ENCODE results near the gene CARD16.

The CARD16 gene

GRCh38 chr11:105033343-105033742 lies 11.8 kb downstream of the CARD16 start:
- peaks cover 36% of the 10 kb centered on the region for H3K36me3 Mint-ChIP-seq
- H3K27ac Mint-ChIP-seq: peak overlapping the region; percentile 89
- H3K27me3 Mint-ChIP-seq: no peaks in the 10 kb centered on the region
- no peak for ATAC-seq
- H3K9me3 Mint-ChIP-seq: no peaks in the 10 kb centered on the region
- H3K4me1 Mint-ChIP-seq: peaks cover 40% of the 10 kb centered on the region
- peak overlapping the region; percentile 81 for H3K4me3 Mint-ChIP-seq

DNA sequence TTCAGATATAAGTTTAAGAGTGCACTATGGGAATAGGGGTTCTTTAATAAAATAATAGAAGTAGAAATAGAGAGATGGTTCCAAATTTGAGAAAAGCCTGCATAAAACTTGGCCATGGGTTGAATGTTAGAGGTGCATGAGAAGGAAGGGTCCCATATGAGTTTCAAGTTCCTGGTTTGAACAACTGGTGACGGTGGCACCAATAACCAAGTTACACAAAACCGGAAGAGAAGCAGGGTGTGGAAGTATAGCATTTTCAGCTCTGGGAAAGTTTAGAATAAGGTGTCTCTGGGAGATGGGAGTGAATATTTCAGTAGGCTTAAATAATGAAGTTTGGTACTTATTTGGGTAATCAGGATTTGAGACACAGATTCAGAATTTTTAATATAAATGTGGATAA lies 12.6 kb downstream of the CARD16 start:
- H3K4me1 Mint-ChIP-seq: peaks cover 41% of the 10 kb centered on the region
- no peaks in the 10 kb centered on the region for H3K9me3 Mint-ChIP-seq
- no peaks in the 10 kb centered on the region for H3K27me3 Mint-ChIP-seq
- H3K4me3 Mint-ChIP-seq: peak overlapping the region; percentile 81
- H3K27ac Mint-ChIP-seq: peak overlapping the region; percentile 89
- peaks cover 33% of the 10 kb centered on the region for H3K36me3 Mint-ChIP-seq
- ATAC-seq: no peak

GRCh38 chr11:105027678-105028077 lies 17.5 kb downstream of the CARD16 start:
- H3K9me3 Mint-ChIP-seq: no peaks in the 10 kb centered on the region
- peak overlapping the region; percentile 28 for H3K27ac Mint-ChIP-seq
- peak overlapping the region; percentile 36 for H3K4me3 Mint-ChIP-seq
- peaks cover 60% of the 10 kb centered on the region for H3K36me3 Mint-ChIP-seq
- ATAC-seq: no peak
- peaks cover 38% of the 10 kb centered on the region for H3K4me1 Mint-ChIP-seq
- no peaks in the 10 kb centered on the region for H3K27me3 Mint-ChIP-seq

DNA sequence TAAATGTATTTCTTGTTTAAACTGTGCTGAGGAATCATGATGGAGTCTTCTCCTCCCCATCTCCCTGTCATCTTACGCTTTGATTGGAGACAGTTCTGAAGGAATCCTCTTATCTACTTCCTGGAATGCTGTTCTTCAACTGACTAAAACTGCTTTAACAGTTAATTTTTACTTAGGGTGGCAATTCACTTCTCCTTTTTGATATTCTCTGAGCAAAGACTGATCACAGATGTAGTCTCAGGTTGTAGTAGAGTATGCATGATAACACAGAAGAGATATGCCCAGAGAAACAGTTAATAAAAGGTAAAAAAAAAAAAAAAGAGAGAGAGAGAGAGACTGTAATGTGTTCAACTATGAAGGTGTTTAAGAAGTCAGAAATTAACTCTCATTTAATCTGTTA lies 20.7 kb downstream of the CARD16 start:
- Mint-ChIP-seq H3K4me1 (peaks cover 38% of the 10 kb centered on the region), H3K36me3 (peaks cover 45% of the 10 kb centered on the region), H3K27me3 (no peaks in the 10 kb centered on the region), H3K4me3 (no peak overlapping the region), H3K9me3 (no peaks in the 10 kb centered on the region), H3K27ac (peak overlapping the region; percentile 19)
- ATAC-seq: no peak

DNA sequence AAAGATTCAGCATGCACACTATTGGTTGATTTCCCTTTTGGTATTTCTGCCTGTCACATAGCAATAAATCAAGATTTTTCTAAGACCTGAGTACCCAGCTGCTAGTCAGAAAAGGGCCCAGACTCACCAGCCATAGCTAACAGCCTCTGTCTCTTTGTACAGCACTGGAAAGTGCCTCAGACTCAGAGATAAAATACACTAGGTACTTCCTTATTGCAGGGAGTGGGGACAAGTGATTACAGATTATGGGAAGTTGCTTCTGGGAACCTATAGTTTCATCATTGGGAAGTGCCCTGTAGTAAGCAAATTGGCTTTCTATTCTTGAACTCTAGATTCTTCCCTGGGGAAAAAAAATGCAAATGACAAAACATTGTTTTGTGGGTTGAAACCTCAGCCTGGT lies 22.1 kb downstream of the CARD16 start, which contains the start of gene CASP5:
CASP5 (minus strand) TSS at position 166 of the 400 bp plus-strand sequence; CDS start at position 134, 32 bp downstream.
- H3K36me3 Mint-ChIP-seq: peaks cover 35% of the 10 kb centered on the region
- H3K4me3 Mint-ChIP-seq: no peak within 1 kb of the TSS
- no peak for ATAC-seq
- H3K27me3 Mint-ChIP-seq: no peaks in the 10 kb centered on the region
- no peaks in the 10 kb centered on the region for H3K9me3 Mint-ChIP-seq
- H3K27ac Mint-ChIP-seq: peak within 1 kb of the TSS; percentile 19
- H3K4me1 Mint-ChIP-seq: peaks cover 38% of the 10 kb centered on the region

DNA sequence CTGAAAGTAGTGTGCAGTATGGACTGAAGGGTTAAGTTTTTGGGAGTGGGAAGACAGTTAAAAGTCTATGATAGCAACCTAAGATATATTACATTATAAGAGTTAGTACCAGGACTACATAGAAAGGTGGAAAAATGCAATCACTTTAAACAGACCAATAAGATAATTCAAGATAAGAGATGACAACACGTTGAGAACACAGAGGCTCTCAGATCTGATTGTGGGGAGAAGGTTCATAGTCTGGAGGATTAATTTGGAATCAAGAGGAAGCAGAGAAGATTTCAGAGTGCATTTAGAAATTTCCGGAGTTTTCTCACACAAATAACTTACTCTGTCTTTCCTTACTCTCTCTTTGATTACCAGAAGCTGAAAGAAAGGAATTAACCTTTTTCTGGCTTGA lies 22.6 kb downstream of the CARD16 start:
- H3K27me3 Mint-ChIP-seq: no peaks in the 10 kb centered on the region
- H3K4me3 Mint-ChIP-seq: no peak overlapping the region
- H3K36me3 Mint-ChIP-seq: peaks cover 30% of the 10 kb centered on the region
- H3K27ac Mint-ChIP-seq: no peak overlapping the region
- H3K9me3 Mint-ChIP-seq: no peaks in the 10 kb centered on the region
- no peak for ATAC-seq
- H3K4me1 Mint-ChIP-seq: peaks cover 33% of the 10 kb centered on the region

GRCh38 chr11:105007463-105007862 lies 37.7 kb downstream of the CARD16 start:
- H3K9me3 Mint-ChIP-seq: no peaks in the 10 kb centered on the region
- ATAC-seq: no peak

DNA sequence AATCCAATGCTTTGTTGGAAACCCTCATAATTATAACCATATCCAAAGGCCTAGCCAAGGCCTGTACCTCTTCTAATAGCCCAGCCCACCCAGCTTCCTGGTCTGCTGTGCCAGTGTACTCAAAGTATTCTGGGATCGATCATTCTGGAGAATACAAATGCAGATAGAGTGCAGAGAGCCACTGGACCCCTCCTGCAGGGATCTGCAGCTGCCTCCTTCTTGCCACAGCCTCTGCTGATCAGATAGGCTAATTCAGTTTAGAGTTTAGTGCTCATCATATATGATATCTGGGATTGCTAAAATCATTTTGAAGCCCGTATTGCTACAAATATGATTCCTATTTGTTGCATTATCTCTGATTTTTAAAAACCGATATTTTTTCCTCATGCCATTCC lies 39.7 kb downstream of the CARD16 start:
- H3K27ac Mint-ChIP-seq: no peak overlapping the region
- no peak for ATAC-seq
- no peaks in the 10 kb centered on the region for H3K27me3 Mint-ChIP-seq
- H3K9me3 Mint-ChIP-seq: no peaks in the 10 kb centered on the region
- no peak overlapping the region for H3K4me3 Mint-ChIP-seq
- H3K4me1 Mint-ChIP-seq: peaks cover 8% of the 10 kb centered on the region
- no peaks in the 10 kb centered on the region for H3K36me3 Mint-ChIP-seq

More at GRCh38 chr11:105007463-105007862, 37.7 kb downstream of the CARD16 start:
- no peaks in the 10 kb centered on the region for H3K27me3 Mint-ChIP-seq
- H3K36me3 Mint-ChIP-seq: no peaks in the 10 kb centered on the region
- H3K4me1 Mint-ChIP-seq: no peaks in the 10 kb centered on the region
- H3K27ac Mint-ChIP-seq: no peak overlapping the region
- H3K4me3 Mint-ChIP-seq: no peak overlapping the region

DNA sequence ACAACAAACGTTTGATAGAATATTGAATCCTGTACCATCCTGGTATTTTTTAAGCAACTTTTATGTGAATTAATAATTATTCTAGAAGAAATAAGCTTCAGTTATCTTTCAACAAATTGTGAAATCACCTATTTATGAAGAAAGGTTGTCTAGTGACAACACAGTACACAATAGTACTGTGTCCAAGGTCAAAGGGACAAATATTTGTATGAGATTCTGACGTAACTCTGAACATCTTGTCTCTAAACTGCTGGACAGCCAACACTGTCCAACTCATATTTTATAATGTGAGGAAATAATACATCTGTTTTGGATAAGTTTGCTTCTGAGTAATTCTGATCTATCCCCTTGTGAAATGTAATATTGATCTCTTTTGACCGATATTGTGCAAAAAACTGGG lies 41.1 kb downstream of the CARD16 start:
- H3K4me3 Mint-ChIP-seq: no peak overlapping the region
- no peak for ATAC-seq
- H3K27me3 Mint-ChIP-seq: no peaks in the 10 kb centered on the region
- H3K36me3 Mint-ChIP-seq: no peaks in the 10 kb centered on the region
- no peaks in the 10 kb centered on the region for H3K9me3 Mint-ChIP-seq
- no peak overlapping the region for H3K27ac Mint-ChIP-seq
- H3K4me1 Mint-ChIP-seq: peaks cover 9% of the 10 kb centered on the region

DNA sequence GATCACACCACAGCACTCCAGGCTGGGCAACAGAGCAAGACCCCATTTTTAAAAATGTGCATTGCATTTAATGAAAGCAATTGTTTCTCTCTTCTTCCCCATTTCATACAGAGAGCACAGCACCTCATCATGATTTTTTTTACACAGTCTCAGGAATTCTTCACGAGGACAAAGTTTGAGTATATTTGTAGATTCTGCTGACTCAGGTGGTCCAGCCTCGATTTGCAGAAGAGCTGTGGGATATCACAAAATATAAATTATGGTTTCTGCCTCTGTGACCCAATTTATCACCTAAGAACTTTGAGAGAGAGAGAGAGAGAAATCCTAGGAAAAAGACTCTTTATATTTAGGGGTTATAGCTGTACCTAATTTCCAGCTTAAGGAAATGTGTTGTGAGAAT lies 42.0 kb downstream of the CARD16 start:
- no peaks in the 10 kb centered on the region for H3K36me3 Mint-ChIP-seq
- H3K27me3 Mint-ChIP-seq: no peaks in the 10 kb centered on the region
- H3K27ac Mint-ChIP-seq: no peak overlapping the region
- ATAC-seq: no peak
- peaks cover 9% of the 10 kb centered on the region for H3K4me1 Mint-ChIP-seq
- H3K4me3 Mint-ChIP-seq: no peak overlapping the region
- H3K9me3 Mint-ChIP-seq: no peaks in the 10 kb centered on the region

DNA sequence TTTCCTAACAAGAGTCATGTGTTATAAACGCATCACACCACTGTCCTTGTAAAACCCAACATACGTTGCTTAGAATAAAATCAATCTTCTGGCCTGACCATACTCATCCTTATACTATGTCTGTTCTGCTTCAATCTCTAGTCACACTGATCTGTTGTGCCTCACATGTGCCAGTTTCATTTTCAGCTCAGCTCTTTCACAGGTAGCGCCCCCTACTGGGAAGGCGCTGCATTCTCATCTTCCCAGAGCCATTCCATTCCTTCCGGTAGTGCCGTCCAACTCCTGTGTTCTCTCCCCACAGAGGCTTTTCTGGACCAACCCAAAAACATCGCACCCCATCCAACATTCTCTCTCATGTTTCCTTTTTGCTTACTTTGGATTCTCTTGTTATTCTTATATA lies 44.3 kb downstream of the CARD16 start:
- H3K27ac Mint-ChIP-seq: peak overlapping the region; percentile 20
- H3K9me3 Mint-ChIP-seq: no peaks in the 10 kb centered on the region
- ATAC-seq: peak; percentile 75
- peaks cover 9% of the 10 kb centered on the region for H3K4me1 Mint-ChIP-seq
- no peaks in the 10 kb centered on the region for H3K36me3 Mint-ChIP-seq
- H3K27me3 Mint-ChIP-seq: no peaks in the 10 kb centered on the region
- H3K4me3 Mint-ChIP-seq: no peak overlapping the region

- Mint-ChIP-seq H3K27ac (peak overlapping the region; percentile 20), H3K4me1 (peaks cover 9% of the 10 kb centered on the region), H3K4me3 (no peak overlapping the region), H3K36me3 (no peaks in the 10 kb centered on the region), H3K27me3 (no peaks in the 10 kb centered on the region), H3K9me3 (no peaks in the 10 kb centered on the region)
- ATAC-seq: no peak
Measured at GRCh38 chr11:105000167-105000566, 45.0 kb downstream of the CARD16 start.

DNA sequence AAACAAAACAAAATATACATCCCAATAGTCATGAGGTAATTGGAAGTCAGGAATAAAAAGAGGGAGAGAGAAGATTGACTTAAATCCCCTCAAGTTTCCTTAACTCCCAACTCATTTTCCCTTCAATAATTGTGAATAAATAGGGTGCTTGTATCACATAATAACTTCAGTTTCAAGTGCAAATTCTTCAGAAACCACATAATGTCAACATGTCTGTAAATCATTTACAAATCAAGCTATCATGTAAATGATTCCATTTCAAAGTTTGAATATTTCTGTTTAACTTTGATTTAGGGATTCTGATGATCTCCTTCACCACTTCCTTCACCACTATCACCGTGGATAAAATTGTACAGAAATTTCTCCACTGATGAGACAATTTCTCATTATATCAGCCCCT lies 45.4 kb downstream of the CARD16 start:
- ATAC-seq: no peak
- peaks cover 9% of the 10 kb centered on the region for H3K4me1 Mint-ChIP-seq
- no peaks in the 10 kb centered on the region for H3K9me3 Mint-ChIP-seq
- H3K27ac Mint-ChIP-seq: no peak overlapping the region
- H3K27me3 Mint-ChIP-seq: no peaks in the 10 kb centered on the region
- H3K4me3 Mint-ChIP-seq: no peak overlapping the region
- H3K36me3 Mint-ChIP-seq: no peaks in the 10 kb centered on the region

- ATAC-seq: no peak
- Mint-ChIP-seq H3K27ac (no peak overlapping the region), H3K9me3 (no peaks in the 10 kb centered on the region), H3K4me1 (peaks cover 9% of the 10 kb centered on the region), H3K27me3 (no peaks in the 10 kb centered on the region), H3K4me3 (no peak overlapping the region), H3K36me3 (no peaks in the 10 kb centered on the region)
Measured at GRCh38 chr11:104997288-104997687, 47.8 kb downstream of the CARD16 start.

DNA sequence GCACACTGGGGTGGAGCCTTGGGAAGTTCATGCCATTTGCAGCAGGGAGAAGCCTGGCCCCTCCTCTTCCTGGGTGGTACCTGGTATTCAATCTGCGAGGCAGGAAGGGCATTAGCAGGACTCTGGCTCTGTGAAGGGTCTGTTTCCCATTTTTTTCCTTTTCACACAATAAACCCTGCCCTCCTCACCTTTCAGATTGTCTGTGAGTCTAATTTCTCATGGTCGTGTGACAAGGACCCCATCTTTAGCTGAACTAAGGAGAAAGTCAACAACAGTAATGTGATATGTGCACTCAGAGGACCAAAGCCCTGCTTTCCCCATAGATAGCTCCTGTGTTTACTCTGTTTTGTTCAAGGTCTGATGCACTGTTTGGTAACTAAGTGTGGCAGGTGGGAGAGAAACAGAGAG lies 50.1 kb downstream of the CARD16 start:
- Mint-ChIP-seq H3K27ac (no peak overlapping the region), H3K36me3 (no peaks in the 10 kb centered on the region)
- no peak for ATAC-seq

GRCh38 chr11:104992781-104993180 lies 52.4 kb downstream of the CARD16 start:
- peaks cover 4% of the 10 kb centered on the region for H3K9me3 Mint-ChIP-seq
- no peaks in the 10 kb centered on the region for H3K4me1 Mint-ChIP-seq
- no peak overlapping the region for H3K4me3 Mint-ChIP-seq
- peaks cover 6% of the 10 kb centered on the region for H3K36me3 Mint-ChIP-seq
- ATAC-seq: no peak
- H3K27me3 Mint-ChIP-seq: peaks cover 20% of the 10 kb centered on the region
- H3K27ac Mint-ChIP-seq: no peak overlapping the region

More for the DNA sequence above, 50.1 kb downstream of the CARD16 start:
- Mint-ChIP-seq H3K27me3 (no peaks in the 10 kb centered on the region), H3K4me3 (no peak overlapping the region), H3K4me1 (no peaks in the 10 kb centered on the region), H3K9me3 (no peaks in the 10 kb centered on the region)

DNA sequence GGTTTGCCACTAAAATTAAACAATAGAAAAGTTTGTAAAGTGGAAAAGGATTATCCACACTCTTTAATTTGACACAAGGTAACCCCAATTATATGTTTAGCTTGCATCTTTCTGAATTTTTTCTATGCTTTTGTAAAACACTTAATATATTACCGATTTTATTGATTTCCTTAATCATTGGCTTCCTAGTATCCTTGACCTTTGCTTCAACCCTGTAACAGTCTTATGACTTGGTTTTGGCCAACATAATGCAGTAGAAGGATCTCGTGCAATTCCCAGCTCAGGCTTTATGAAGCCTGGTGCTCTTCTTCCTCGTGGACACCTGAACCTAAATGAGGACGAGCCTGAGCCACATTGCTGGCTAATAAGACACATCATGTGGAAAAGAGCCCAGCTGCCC lies 53.1 kb downstream of the CARD16 start:
- Mint-ChIP-seq H3K4me1 (no peaks in the 10 kb centered on the region), H3K36me3 (peaks cover 6% of the 10 kb centered on the region), H3K27me3 (peaks cover 20% of the 10 kb centered on the region), H3K4me3 (no peak overlapping the region), H3K9me3 (peaks cover 4% of the 10 kb centered on the region), H3K27ac (no peak overlapping the region)
- no peak for ATAC-seq

Data from stimulated activated memory B cell treated with anti-CD40 and anti-IgM and Interleukin-4, amounts not matched to agents 10 μg/mL and 1 μg/mL and 100 μg/mL, for 72 hours (primary cell).